ENCODE data around the gene VWA8.

VWA8 gene

DNA sequence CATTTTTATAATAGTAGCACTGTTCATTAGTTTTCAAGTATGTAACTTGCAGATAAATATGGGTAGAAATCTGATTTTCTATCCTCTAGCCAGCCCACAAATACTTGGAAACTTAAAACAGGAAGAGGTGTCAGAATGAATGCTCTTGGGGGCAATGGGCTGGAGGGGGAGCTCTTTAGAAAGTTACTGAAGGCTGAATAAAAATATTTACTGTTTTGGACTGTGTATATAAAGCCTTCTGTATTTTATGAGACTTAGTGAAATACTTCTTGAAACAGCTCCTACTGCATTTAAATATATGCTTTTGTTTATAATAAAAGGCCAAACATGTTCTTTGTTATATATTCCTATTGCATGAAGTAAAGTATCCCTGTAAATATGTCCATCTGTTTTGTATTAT is 364.7 kb downstream of the VWA8 start:
- Histone ChIP-seq H3K9me2 (replicated peaks; ENCODE audit: insufficient read depth, low read length) (no peaks in the 10 kb centered on the region), H2AFZ (ENCODE audit: low read length) (no peak overlapping the region), H3K4me1 (ENCODE audit: low read length) (no peaks in the 10 kb centered on the region), H3F3A (ENCODE audit: insufficient read depth, low read length) (no peaks in the 10 kb centered on the region), H3K36me3 (replicated peaks; ENCODE audit: insufficient read depth, low read length) (no peaks in the 10 kb centered on the region), H3K4me3 (ENCODE audit: low read length) (no peak overlapping the region), H3K79me2 (ENCODE audit: low read length) (no peaks in the 10 kb centered on the region), H3K27me3 (replicated peaks; ENCODE audit: insufficient read depth, low read length) (no peaks in the 10 kb centered on the region), H3K27ac (ENCODE audit: low read length) (no peak overlapping the region), H4K20me1 (ENCODE audit: insufficient read depth, low read length) (no peaks in the 10 kb centered on the region), H3K9ac (ENCODE audit: low read length) (no peak overlapping the region), H3K9me3 (replicated peaks; ENCODE audit: insufficient read depth, low read length) (no peaks in the 10 kb centered on the region), H3K4me2 (ENCODE audit: low read depth, low read length) (no peak overlapping the region)
- TF ChIP-seq EZH2phosphoT487 (IDR thresholded peaks at IDR 0.05; ENCODE audit: low read length), result no peak
- TF ChIP-seq EZH2 (optimal IDR thresholded peaks at IDR 0.05; ENCODE audit: low read depth, low read length), result no peak
- TF ChIP-seq CTCF (IDR thresholded peaks at IDR 0.05; ENCODE audit: low read length), result no peak
- no peak for DNase-seq

DNA sequence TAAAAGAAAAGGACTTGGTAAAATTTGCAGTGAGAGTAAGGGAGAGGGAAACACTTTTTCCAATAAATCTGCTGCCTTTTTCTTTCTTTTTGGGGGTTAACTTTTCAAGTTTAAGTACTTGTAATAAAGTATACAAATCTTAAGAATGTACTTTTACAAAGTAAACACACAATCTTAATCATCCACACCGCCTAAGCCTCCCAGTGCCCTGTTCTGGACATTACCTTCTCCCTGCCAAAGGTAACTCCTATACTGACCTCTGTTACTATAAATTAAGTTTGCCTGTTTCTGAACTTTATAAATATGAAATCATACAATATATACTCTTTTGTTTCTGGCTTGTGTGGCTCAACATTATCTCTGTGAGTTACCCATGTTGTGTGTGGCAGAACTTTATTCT is 365.6 kb downstream of the VWA8 start:
- Histone ChIP-seq H3K9ac (ENCODE audit: low read length) (no peak overlapping the region), H3K79me2 (ENCODE audit: low read length) (no peaks in the 10 kb centered on the region), H3K4me2 (ENCODE audit: low read depth, low read length) (no peak overlapping the region), H3K9me3 (replicated peaks; ENCODE audit: insufficient read depth, low read length) (no peaks in the 10 kb centered on the region), H3K27ac (ENCODE audit: low read length) (no peak overlapping the region), H4K20me1 (ENCODE audit: insufficient read depth, low read length) (no peaks in the 10 kb centered on the region), H3F3A (ENCODE audit: insufficient read depth, low read length) (no peaks in the 10 kb centered on the region), H3K27me3 (replicated peaks; ENCODE audit: insufficient read depth, low read length) (no peaks in the 10 kb centered on the region), H3K36me3 (replicated peaks; ENCODE audit: insufficient read depth, low read length) (no peaks in the 10 kb centered on the region), H3K9me2 (replicated peaks; ENCODE audit: insufficient read depth, low read length) (no peaks in the 10 kb centered on the region), H2AFZ (ENCODE audit: low read length) (no peak overlapping the region), H3K4me1 (ENCODE audit: low read length) (no peaks in the 10 kb centered on the region), H3K4me3 (ENCODE audit: low read length) (no peak overlapping the region)
- TF ChIP-seq EZH2 (optimal IDR thresholded peaks at IDR 0.05; ENCODE audit: low read depth, low read length), result no peak
- TF ChIP-seq CTCF (IDR thresholded peaks at IDR 0.05; ENCODE audit: low read length), result no peak
- TF ChIP-seq EZH2phosphoT487 (IDR thresholded peaks at IDR 0.05; ENCODE audit: low read length), result no peak
- no peak for DNase-seq

- H3K27ac ChIP-seq (ENCODE audit: low read length), result no peak overlapping the region
- no peak for TF ChIP-seq EZH2phosphoT487 (IDR thresholded peaks at IDR 0.05; ENCODE audit: low read length)
- TF ChIP-seq EZH2 (optimal IDR thresholded peaks at IDR 0.05; ENCODE audit: low read depth, low read length), result no peak
- no peak for TF ChIP-seq CTCF (IDR thresholded peaks at IDR 0.05; ENCODE audit: low read length)
- no peaks in the 10 kb centered on the region for H3F3A ChIP-seq (ENCODE audit: insufficient read depth, low read length)
- H3K9ac ChIP-seq (ENCODE audit: low read length), result no peak overlapping the region
- H3K9me3 ChIP-seq (replicated peaks; ENCODE audit: insufficient read depth, low read length), result no peaks in the 10 kb centered on the region
- no peaks in the 10 kb centered on the region for H4K20me1 ChIP-seq (ENCODE audit: insufficient read depth, low read length)
- H3K9me2 ChIP-seq (replicated peaks; ENCODE audit: insufficient read depth, low read length), result no peaks in the 10 kb centered on the region
- no peak overlapping the region for H3K4me3 ChIP-seq (ENCODE audit: low read length)
- H3K4me2 ChIP-seq (ENCODE audit: low read depth, low read length), result no peak overlapping the region
- no peaks in the 10 kb centered on the region for H3K4me1 ChIP-seq (ENCODE audit: low read length)
- no peak overlapping the region for H2AFZ ChIP-seq (ENCODE audit: low read length)
- H3K27me3 ChIP-seq (replicated peaks; ENCODE audit: insufficient read depth, low read length), result no peaks in the 10 kb centered on the region
- no peak for DNase-seq
- no peaks in the 10 kb centered on the region for H3K79me2 ChIP-seq (ENCODE audit: low read length)
- no peaks in the 10 kb centered on the region for H3K36me3 ChIP-seq (replicated peaks; ENCODE audit: insufficient read depth, low read length)
Observed at GRCh38 chr13:41590643-41591042, 370.3 kb downstream of the VWA8 start.
